KOPT-K1 (cell line): Measurements from ENCODE around the gene FBN2.

Experiments used
- H3K27ac ChIP-seq: fragments of 200-600 bp; sonication (generic); 2 replicates; pipeline ENCODE4 v1.5.1; 2016; ENCODE audit warnings: antibody characterized with exemption, mild to moderate bottlenecking, low read depth, low read length; ENCODE audit not compliant: poor library complexity, severe bottlenecking
- H3K36me3 ChIP-seq: fragments of 200-600 bp; sonication (generic); 2 replicates; pipeline ENCODE4 v1.5.1; 2017; ENCODE audit warnings: antibody characterized with exemption, mild to moderate bottlenecking, low read length, moderate library complexity; ENCODE audit not compliant: insufficient read depth
- H3K9me3 ChIP-seq: fragments of 200-600 bp; sonication (generic); 2 replicates; pipeline ENCODE4 v1.5.1; 2017; ENCODE audit warnings: antibody characterized with exemption, low read length, mild to moderate bottlenecking; ENCODE audit not compliant: insufficient read depth, poor library complexity, severe bottlenecking

Gene FBN2

DNA sequence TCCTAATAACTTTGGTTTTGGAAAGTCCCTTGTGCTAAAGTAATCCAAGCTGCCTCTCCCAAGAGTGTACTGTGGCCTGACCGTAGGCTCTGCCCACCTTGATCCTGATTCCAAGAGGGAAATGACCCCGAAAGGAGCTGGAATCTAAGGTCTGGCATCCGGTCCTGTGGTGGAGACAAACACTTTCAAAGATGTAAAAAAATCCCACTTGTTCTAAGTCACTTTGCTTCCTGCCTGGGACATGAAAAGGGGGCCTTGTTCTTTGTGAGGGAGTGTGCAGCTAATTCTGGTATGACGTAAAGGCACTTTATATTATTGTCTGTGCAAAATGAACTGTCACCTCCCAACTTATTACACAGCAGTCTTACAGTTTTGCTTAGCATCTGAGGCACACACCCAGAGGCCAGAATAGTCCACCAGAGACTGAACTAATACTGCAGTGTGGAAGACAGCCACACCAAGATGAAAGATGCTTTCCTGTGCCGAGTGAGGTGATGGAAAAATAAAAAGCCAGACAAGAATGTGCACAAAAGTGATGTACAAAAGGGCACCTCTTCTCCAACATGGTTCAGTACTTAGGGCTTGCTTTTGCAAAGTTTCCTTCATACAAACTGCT, 325.7 kb downstream of the FBN2 start:
- H3K27ac ChIP-seq: no peak overlapping the region
- H3K9me3 ChIP-seq: no peaks in the 10 kb centered on the region
- no peaks in the 10 kb centered on the region for H3K36me3 ChIP-seq

DNA sequence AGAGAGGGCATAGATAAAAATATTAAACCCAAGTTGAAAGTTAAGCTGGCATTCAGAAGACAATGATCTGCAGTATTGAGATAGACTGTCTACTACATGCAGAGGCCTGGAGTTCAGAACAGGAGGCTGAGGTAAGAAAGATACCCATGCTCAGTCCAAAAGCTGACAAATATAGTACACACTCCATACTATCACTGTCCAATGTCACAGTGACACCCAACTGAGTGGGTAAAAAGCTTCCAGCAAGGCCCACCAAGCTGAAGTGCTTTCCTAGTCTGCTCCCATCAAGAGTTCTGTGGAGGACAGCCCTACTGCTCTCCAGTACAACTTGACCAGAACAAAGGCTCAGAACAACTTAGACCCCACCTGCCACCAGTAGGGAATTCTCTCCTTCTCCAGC, 329.6 kb downstream of the FBN2 start:
- no peak overlapping the region for H3K27ac ChIP-seq
- H3K9me3 ChIP-seq: no peaks in the 10 kb centered on the region
- no peaks in the 10 kb centered on the region for H3K36me3 ChIP-seq
